Mesothelial cell of epicardium (in vitro differentiated cells): Measurements from ENCODE around the gene SLC28A3. TPM values are rescaled to one million over a fixed set of nuclear protein-coding genes. Genes with fewer than 3 reads are reported as not detected.

Source experiments
- DNase-seq, 2 experiments: peaks; one replicate each; pipeline ENCODE4 v3.0.0; 2021; ENCODE audit warnings: low spot score in 2 of 2; ENCODE audit not compliant: unreplicated experiment in 2 of 2
- H3K27ac Mint-ChIP-seq: 2 replicates; pipeline ENCODE4 v1.8.0; 2021; ENCODE audit warnings: mixed read lengths
- H3K27me3 Mint-ChIP-seq: 2 replicates; pipeline ENCODE4 v1.8.0; 2021; ENCODE audit warnings: low read depth, mixed read lengths
- H3K36me3 Mint-ChIP-seq: 2 replicates; pipeline ENCODE4 v1.8.0; 2021; ENCODE audit warnings: mixed read lengths
- H3K4me1 Mint-ChIP-seq: 2 replicates; pipeline ENCODE4 v1.8.0; 2021; ENCODE audit warnings: mixed read lengths
- H3K4me3 Mint-ChIP-seq: 2 replicates; pipeline ENCODE4 v1.8.0; 2021; ENCODE audit warnings: mild to moderate bottlenecking, moderate library complexity, mixed read lengths
- H3K9me3 Mint-ChIP-seq: 2 replicates; pipeline ENCODE4 v1.8.0; 2021; ENCODE audit warnings: mixed read lengths
- total RNA-seq: library from RNA; stranded (reverse); gene quantifications from 3 replicates; pipeline ENCODE4 v1.2.1, GENCODE V29; 2021
- TF ChIP-seq, protein P1 (sequence below): fragments of 200-600 bp; sonication (generic); IDR thresholded peaks from one replicate; pipeline ENCODE4 v1.5.0; 2021; ENCODE audit warnings: antibody characterized with exemption; ENCODE audit not compliant: unreplicated experiment

Gene SLC28A3
- total RNA-seq, 1 donor from 2014 or later = 0.89 TPM

DNA sequence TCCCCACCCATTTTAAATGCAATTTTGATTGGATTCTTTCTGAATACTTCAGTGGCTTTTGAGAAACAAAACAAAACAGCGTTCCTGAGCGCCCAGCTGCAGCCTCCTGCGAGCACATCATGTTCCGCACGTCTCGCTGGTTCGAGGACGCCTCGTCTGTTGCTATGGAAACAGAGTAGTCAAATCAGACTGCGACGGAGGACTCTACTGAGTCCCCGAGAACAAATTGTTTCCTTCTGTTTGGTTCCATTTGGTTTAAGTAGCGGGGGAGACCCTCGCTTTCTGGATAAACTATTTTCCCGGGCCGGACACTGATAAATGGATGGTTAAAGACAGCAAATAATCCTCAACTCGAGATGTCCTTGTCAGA is 69.0 kb downstream of the SLC28A3 start:
- no peak for DNase-seq
- peaks cover 8% of the 10 kb centered on the region for H3K4me1 Mint-ChIP-seq
- TF ChIP-seq, protein P1, sequence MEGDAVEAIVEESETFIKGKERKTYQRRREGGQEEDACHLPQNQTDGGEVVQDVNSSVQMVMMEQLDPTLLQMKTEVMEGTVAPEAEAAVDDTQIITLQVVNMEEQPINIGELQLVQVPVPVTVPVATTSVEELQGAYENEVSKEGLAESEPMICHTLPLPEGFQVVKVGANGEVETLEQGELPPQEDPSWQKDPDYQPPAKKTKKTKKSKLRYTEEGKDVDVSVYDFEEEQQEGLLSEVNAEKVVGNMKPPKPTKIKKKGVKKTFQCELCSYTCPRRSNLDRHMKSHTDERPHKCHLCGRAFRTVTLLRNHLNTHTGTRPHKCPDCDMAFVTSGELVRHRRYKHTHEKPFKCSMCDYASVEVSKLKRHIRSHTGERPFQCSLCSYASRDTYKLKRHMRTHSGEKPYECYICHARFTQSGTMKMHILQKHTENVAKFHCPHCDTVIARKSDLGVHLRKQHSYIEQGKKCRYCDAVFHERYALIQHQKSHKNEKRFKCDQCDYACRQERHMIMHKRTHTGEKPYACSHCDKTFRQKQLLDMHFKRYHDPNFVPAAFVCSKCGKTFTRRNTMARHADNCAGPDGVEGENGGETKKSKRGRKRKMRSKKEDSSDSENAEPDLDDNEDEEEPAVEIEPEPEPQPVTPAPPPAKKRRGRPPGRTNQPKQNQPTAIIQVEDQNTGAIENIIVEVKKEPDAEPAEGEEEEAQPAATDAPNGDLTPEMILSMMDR = no peak

DNA sequence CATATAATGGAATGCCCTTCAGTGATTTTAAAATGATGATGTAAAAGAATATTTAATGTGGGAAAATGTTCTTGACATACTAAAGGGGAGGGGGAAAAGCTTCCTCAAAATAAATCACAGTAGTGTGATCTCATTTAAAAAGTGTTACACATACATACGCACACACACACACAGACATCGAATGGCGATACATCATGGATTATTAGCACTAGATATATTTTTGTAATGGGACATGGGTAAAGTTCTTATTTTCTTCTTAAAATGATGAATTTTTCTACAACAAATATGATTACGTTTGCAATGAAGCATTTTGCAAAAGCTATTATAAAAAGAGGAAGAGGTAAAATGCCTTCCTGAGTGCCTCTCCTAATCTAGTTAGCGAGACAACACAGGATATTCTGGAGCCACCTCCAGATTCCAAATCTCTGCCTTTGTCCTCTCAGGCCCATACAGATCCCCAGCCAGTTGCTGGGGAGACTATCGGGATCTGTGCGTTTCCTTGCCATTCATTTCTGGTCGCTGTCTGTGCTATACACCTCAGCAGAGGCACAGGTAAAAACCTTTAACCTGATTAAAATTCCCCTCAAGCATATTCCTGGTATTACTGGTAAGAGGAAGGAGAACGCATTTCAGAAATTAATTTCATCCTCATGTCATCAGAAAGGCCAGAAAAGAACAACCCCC is 69.6 kb downstream of the SLC28A3 start:
- Mint-ChIP-seq H3K27ac (no peak overlapping the region), H3K4me3 (peak overlapping the region; percentile 65)

More for the DNA sequence above, 69.0 kb downstream of the SLC28A3 start:
- Mint-ChIP-seq H3K27me3 (peaks cover 46% of the 10 kb centered on the region), H3K4me3 (peak overlapping the region; percentile 65), H3K27ac (no peak overlapping the region), H3K36me3 (no peaks in the 10 kb centered on the region), H3K9me3 (no peaks in the 10 kb centered on the region)

DNA sequence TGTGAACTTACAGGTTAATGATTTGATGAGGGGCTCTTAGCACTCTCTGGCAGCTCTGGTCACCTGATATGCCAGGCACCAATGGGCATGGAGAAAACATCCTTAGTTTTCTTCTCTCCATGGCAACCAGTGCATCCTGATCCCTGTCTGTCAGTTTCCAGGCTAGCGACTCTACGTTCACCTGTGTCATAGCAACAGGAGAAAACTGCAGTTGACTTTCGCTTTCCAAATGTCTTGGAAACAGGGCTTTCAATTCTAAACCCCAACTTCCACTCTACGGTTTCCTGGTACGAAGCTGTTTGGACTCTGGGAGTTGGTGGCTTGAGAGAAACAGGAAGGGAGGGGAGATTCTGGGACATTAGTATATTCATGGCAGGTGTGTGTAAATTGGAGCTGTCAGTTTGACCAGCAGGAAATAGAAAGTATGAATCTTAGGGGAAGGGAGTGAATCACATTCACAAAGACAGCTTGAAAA is 74.4 kb downstream of the SLC28A3 start:
- TF ChIP-seq, protein P1 = no peak
- DNase-seq = no peak
- no peaks in the 10 kb centered on the region for H3K36me3 Mint-ChIP-seq
- peaks cover 23% of the 10 kb centered on the region for H3K27me3 Mint-ChIP-seq
- H3K4me3 Mint-ChIP-seq = no peak overlapping the region
- H3K4me1 Mint-ChIP-seq = peaks cover under 1% of the 10 kb centered on the region
- H3K27ac Mint-ChIP-seq = no peak overlapping the region
- H3K9me3 Mint-ChIP-seq = no peaks in the 10 kb centered on the region

More for the DNA sequence above, 69.6 kb downstream of the SLC28A3 start:
- Mint-ChIP-seq H3K4me1 (peaks cover 8% of the 10 kb centered on the region), H3K36me3 (no peaks in the 10 kb centered on the region), H3K27me3 (peaks cover 46% of the 10 kb centered on the region), H3K9me3 (no peaks in the 10 kb centered on the region)
- TF ChIP-seq, protein P1 = no peak
- DNase-seq = no peak

DNA sequence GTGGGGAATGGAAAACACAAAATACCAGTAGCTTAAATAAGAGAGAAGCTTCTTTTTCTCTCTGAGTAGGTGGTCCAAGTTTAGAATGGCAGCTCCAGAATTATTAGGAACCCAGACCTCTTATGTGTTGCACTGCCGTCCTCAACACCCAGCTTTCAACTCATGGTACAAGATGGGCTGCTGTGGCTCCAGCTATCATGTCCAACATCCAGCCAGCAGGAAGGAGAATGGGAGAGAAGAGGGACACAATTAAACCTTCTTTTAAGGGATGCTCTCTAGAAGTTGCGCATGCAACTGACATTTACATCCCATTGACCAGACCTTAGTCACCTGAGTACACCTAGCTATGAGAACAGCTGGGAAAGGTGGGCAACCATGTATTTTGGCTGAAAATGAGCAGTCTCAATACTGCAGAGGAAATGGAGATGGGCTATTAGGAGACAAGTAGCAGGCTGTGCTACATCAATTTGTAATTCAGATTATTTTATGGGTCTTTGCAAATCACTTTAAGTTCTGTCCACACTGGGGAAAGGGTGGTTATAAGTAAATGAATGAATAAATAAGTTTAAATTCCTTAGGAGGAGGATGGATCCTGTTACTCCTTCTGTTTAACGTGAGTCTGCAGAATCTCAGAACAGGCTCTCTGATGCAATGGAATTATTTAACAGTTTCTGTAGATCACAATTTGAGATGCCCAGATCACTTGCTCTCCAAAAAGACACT is 76.1 kb downstream of the SLC28A3 start:
- no peak for DNase-seq
- no peak overlapping the region for H3K4me3 Mint-ChIP-seq
- peaks cover 3% of the 10 kb centered on the region for H3K4me1 Mint-ChIP-seq
- no peak overlapping the region for H3K27ac Mint-ChIP-seq
- no peaks in the 10 kb centered on the region for H3K9me3 Mint-ChIP-seq
- no peaks in the 10 kb centered on the region for H3K36me3 Mint-ChIP-seq
- TF ChIP-seq, protein P1 = no peak
- H3K27me3 Mint-ChIP-seq = peaks cover 23% of the 10 kb centered on the region

DNA sequence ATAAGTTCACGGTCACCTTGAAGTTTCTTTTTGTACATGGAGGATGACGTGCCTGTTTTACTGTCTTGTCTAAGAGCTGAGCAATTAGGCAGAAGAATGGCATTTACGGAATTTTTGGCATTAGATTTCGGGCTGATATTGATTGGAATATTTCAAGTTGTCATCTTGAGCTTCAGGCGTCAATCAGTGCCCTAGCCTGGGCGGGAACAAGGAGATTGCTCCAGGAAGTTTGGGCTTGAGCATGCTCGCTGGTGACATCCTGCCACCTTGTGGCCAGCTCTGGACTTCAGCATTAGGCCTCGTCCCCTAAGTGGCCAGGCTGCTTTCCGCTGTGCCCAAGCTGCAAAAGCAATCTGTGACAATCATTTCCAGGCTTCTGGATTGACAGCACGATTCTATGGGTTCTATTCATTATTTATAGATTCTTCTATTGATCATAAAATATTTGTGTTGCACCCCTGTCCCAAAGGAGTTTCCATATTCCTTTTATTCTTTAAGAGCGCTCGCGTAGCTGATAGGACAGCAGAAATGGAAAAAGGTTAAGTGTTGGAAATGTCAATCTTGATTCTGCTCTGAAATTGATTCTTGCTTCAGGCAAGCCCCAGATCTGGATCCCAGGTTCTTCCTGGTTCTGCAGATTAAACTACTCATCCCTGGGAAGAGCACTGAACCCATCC is 79.3 kb downstream of the SLC28A3 start:
- TF ChIP-seq, protein P1 = peak; percentile 84
- Mint-ChIP-seq H3K4me3 (peak overlapping the region; percentile 22), H3K27me3 (peaks cover 25% of the 10 kb centered on the region), H3K4me1 (peaks cover 5% of the 10 kb centered on the region), H3K36me3 (no peaks in the 10 kb centered on the region), H3K9me3 (no peaks in the 10 kb centered on the region), H3K27ac (no peak overlapping the region)
- peak; percentile 46 to 82 for DNase-seq
